HS-5 (cell line): ENCODE measurements around the gene OR52B2.
"Not testable (repeated sequence)": the region's sequence is repeated elsewhere in the genome, so short reads cannot be mapped to it uniquely, and the experiment has no call there.

Experiments
- DNase-seq: peaks from one replicate; pipeline ENCODE4 v3.0.0-alpha.2; 2012; ENCODE audit warnings: low read depth

Gene OR52B2

GRCh38 chr11:6152126-6152525 is 18.0 kb downstream of the OR52B2 start:
- no peak for DNase-seq

GRCh38 chr11:6151117-6151516 is 19.0 kb downstream of the OR52B2 start:
- DNase-seq, result no peak

GRCh38 chr11:6143737-6144136 is 26.4 kb downstream of the OR52B2 start:
- not testable (repeated sequence) for DNase-seq

- DNase-seq, result no peak
Measured at GRCh38 chr11:6142936-6143335, 27.2 kb downstream of the OR52B2 start.

GRCh38 chr11:6135936-6136335 is 34.2 kb downstream of the OR52B2 start:
- DNase-seq, result not testable (repeated sequence)

- no peak for DNase-seq
Measured at GRCh38 chr11:6132431-6132830, 37.7 kb downstream of the OR52B2 start.

- no peak for DNase-seq
Measured at GRCh38 chr11:6129635-6130034, 40.5 kb downstream of the OR52B2 start.

- no peak for DNase-seq
Measured at GRCh38 chr11:6129011-6129410, 41.1 kb downstream of the OR52B2 start.

GRCh38 chr11:6127881-6128280 is 42.2 kb downstream of the OR52B2 start:
- peak; percentile 34 for DNase-seq

GRCh38 chr11:6124245-6124644 is 45.9 kb downstream of the OR52B2 start:
- DNase-seq, result no peak
